Measurements from ENCODE around the gene LRRC3C.
"Not testable (repeated sequence)": the region's sequence is repeated elsewhere in the genome, so short reads cannot be mapped to it uniquely, and the experiment has no call there.

LRRC3C gene

GRCh38 chr17:39927101-39927928 lies at the start of gene LRRC3C, which contains the start of gene ORMDL3:
Gene LRRC3C, plus strand, starts transcription at chr17:39927732. Its CDS starts 13,792 bp downstream, at chr17:39941524.
Gene ORMDL3, minus strand, starts transcription at chr17:39927601. Its CDS starts 3,398 bp downstream, at chr17:39924203.
- peak; percentile 35 for DNase-seq (ENCODE audit: low read depth)

- not testable (repeated sequence) for DNase-seq (ENCODE audit: low read depth)
These were observed 41.4 kb upstream of the LRRC3C start for GRCh38 chr17:39886102-39886501.

- no peak for DNase-seq (ENCODE audit: low read depth)
These were observed 40.5 kb upstream of the LRRC3C start for GRCh38 chr17:39887078-39887477.

GRCh38 chr17:39889200-39889599 lies 38.3 kb upstream of the LRRC3C start:
- no peak for DNase-seq (ENCODE audit: low read depth)

GRCh38 chr17:39894681-39895376 lies 32.7 kb upstream of the LRRC3C start:
- DNase-seq (ENCODE audit: low read depth), result no peak

GRCh38 chr17:39898088-39898487 lies 29.4 kb upstream of the LRRC3C start:
- DNase-seq (ENCODE audit: low read depth), result no peak

- DNase-seq (ENCODE audit: low read depth), result no peak
These were observed 28.3 kb upstream of the LRRC3C start for GRCh38 chr17:39899215-39899614.

- DNase-seq (ENCODE audit: low read depth), result not testable (repeated sequence)
These were observed 25.5 kb upstream of the LRRC3C start for GRCh38 chr17:39902027-39902426.

GRCh38 chr17:39903158-39903884 lies 24.2 kb upstream of the LRRC3C start:
- no peak for DNase-seq (ENCODE audit: low read depth)

GRCh38 chr17:39904990-39905288 lies 22.6 kb upstream of the LRRC3C start:
- DNase-seq (ENCODE audit: low read depth), result no peak

- no peak for DNase-seq (ENCODE audit: low read depth)
These were observed 18.7 kb upstream of the LRRC3C start for GRCh38 chr17:39908789-39909352.

GRCh38 chr17:39913989-39914388 lies 13.5 kb upstream of the LRRC3C start:
- DNase-seq (ENCODE audit: low read depth), result no peak

- DNase-seq (ENCODE audit: low read depth), result no peak
These were observed 12.0 kb upstream of the LRRC3C start for GRCh38 chr17:39915559-39915958.

GRCh38 chr17:39916918-39917317 lies 10.6 kb upstream of the LRRC3C start:
- DNase-seq (ENCODE audit: low read depth), result no peak

- no peak for DNase-seq (ENCODE audit: low read depth)
These were observed 8.3 kb upstream of the LRRC3C start for GRCh38 chr17:39919087-39919683.

GRCh38 chr17:39920218-39921210 lies 7.0 kb upstream of the LRRC3C start:
- no peak for DNase-seq (ENCODE audit: low read depth)

GRCh38 chr17:39921323-39921722 lies 6.2 kb upstream of the LRRC3C start:
- DNase-seq (ENCODE audit: low read depth), result no peak

- no peak for DNase-seq (ENCODE audit: low read depth)
These were observed 5.5 kb upstream of the LRRC3C start for GRCh38 chr17:39922006-39922405.

GRCh38 chr17:39923230-39923629 lies 4.3 kb upstream of the LRRC3C start:
- no peak for DNase-seq (ENCODE audit: low read depth)

GRCh38 chr17:39923836-39924690 lies 3.5 kb upstream of the LRRC3C start:
- no peak for DNase-seq (ENCODE audit: low read depth)
